CD4-positive, alpha-beta T cell treated with Interleukin-21 for 1 hour (primary cell): Measurements from ENCODE around the gene RIPPLY3.
"Not testable (repeated sequence)": the region's sequence is repeated elsewhere in the genome, so short reads cannot be mapped to it uniquely, and the experiment has no call there.

Experiments used
- DNase-seq: peaks from one replicate; pipeline ENCODE4 v3.0.0-alpha.2; 2020

RIPPLY3 gene

GRCh38 chr21:36981977-36982700, 24.4 kb upstream of the RIPPLY3 start:
- DNase-seq: no peak

- DNase-seq: peak; percentile 53
Observed at GRCh38 chr21:36985751-36986594, 20.5 kb upstream of the RIPPLY3 start.

GRCh38 chr21:36987845-36988244, 18.7 kb upstream of the RIPPLY3 start:
- DNase-seq: no peak

GRCh38 chr21:36988536-36988935, 18.0 kb upstream of the RIPPLY3 start:
- no peak for DNase-seq

GRCh38 chr21:36989199-36989698, 17.3 kb upstream of the RIPPLY3 start:
- not testable (repeated sequence) for DNase-seq

DNA sequence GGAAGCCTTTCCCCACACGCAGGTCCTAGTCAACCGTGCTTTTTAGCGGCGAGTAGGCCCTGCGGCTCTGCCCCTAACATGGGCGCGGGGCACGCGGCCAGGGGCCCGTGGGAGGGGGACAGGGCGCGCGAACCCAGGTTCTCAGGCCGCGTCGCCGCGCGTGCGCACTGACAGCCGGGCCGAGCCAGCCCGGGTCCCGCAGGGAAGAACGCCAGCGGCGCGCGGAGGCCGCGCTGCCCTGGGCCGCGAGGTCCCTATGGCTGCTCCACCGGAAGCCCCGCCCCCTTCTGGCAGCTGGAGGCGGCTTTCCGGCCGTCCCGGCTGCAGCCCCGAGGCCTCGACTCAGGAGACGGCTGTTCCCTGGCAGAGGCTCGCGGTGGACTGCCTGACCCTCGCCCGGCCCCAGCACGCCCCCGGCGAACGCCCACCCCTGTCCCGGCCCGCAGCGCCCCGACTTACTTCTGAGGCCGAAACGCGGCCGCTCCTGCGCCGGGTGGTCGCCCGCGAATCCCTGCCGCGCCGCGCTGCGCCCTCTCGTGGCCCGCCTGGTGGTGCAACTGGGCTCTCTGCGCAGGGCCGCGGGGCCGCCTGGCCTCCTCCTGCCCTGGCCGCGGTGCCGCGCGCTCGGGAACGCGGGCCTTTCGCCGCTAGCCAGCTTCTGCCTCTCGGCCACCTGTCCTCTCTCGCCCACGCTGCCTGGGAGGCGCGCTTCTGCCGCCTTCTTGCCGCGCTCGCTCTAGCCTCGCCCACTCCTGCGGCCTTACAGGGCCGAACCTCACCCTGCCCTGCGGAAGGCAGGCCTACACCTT, 16.6 kb upstream of the RIPPLY3 start:
- DNase-seq: peak; percentile 86

GRCh38 chr21:36990508-36991205, 15.8 kb upstream of the RIPPLY3 start:
- DNase-seq: no peak

GRCh38 chr21:36992671-36993070, 13.8 kb upstream of the RIPPLY3 start:
- DNase-seq: no peak

DNA sequence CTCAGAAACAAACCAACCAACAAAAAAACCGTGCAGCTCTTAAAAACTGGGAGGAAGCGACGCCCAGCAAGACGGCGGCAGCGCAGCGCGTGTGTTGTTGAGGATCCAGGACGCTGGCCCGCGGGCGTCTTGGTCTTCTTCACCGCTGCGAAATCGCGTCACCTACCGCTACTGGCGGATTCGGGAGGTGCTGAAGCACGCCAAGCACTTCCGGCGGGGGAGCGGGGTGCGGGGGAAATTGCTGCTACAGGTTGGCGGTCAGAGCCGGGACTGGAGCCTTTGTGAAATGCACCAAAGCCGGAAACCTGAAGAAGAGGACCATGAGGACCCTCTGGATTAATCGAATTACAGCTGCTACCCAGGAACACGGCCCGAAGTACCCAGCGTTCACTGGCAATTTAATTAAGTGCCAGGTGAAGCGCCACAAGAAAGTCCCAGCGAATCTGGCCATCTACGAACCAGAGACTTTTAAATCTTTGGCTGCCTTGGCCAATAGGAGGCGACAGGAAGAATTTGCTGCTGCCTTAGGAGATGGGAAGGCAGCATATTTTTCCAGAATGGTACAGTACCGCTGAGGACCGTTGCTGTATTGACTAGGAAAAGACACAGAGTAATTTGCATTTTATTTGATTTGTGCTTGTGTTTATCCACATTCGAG, 11.9 kb upstream of the RIPPLY3 start:
- peak; percentile 36 for DNase-seq

- not testable (repeated sequence) for DNase-seq
Observed at GRCh38 chr21:36995285-36995684, 11.2 kb upstream of the RIPPLY3 start.

DNA sequence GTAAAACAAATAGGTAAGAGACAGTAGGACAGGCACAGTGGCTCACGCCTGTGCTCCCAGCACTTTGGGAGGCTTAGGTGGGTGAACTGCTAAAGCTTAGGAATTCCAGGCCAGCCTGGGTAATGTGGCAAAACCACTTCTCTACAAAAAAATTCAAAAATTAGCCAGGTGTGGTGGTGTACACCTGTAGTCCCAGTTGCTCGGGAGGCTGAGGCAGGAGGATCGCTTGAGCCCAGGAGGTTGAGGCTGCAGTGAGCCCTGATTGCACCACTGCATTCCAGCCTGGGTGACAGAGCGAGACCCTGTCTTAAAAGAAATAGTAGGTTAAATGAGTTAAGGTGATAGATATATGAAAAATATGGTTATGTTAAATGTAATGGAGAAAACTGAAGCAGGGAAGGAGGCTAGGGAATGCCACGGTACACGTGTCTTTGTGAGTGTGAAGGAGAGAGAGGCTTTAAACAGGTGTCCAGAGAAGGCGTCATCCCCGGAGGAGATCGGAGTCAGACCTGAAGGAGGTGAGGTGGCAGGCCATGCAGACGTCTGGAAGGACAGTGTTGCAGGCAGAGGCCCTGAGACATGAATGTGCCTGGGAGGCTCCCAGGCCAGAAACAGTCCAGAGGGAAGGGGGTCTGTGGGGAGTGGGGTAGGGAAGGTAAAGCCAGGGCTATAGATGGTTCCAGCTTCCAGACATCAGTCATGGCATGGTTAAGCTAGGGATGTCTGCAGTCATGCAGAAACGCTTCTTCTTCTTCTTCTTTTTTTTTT, 7.2 kb upstream of the RIPPLY3 start:
- DNase-seq: no peak

DNA sequence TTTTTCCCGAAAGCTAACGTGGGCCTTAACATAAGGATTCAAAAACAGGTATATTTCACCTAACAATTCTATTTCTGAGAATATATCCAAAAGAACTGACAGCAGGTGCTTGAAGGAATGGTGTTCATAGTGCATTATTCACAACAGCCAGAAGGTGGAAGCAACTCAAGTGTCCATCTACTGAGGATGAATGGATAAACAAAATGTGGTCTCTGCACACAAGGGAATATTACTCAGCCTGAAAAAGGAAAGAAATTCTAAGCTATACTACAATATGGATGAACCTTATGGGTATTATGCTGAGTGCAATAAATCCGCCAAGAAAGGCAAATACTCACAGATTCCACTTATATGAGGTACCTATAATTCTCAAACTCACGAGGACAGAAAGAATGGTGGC, 6.1 kb upstream of the RIPPLY3 start:
- no peak for DNase-seq

DNA sequence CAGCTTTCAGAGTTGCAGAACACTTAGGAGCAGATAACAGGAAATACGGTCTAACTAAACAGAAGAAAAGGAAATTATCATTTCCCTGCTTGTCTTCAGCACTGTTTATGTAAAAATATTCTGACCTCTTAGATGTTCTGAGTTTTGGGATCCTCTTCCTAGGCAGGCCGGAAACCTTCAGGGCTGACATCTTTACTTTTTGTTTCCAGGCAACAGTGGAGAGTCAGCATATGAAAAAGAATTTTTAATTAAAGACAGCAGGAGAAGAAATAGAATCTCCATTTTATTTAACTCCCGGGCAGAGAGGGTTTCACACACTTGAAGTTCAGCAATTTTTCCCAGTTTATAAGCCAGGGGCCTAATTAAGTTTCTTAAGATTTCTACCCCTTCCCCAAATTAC, 5.1 kb upstream of the RIPPLY3 start:
- no peak for DNase-seq

DNA sequence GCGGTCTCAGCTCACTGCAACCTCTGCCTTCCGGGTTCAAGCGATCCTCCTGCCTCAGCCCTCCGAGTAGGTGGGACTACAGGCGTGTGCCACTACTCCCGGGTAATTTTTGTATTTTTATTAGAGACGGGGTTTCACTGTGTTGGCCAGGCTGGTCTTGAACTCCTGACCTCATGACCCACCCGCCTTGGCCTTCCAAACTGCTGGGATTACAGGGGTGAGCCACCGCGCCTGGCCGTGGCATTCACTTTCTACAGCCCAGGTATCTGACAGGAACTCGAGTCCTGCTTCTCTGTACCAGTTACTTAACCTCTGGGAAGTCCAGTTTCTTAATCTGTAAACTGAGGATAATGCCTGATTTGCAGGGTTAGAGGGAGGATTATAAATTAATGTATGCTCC, 3.7 kb upstream of the RIPPLY3 start:
- DNase-seq: not testable (repeated sequence)

DNA sequence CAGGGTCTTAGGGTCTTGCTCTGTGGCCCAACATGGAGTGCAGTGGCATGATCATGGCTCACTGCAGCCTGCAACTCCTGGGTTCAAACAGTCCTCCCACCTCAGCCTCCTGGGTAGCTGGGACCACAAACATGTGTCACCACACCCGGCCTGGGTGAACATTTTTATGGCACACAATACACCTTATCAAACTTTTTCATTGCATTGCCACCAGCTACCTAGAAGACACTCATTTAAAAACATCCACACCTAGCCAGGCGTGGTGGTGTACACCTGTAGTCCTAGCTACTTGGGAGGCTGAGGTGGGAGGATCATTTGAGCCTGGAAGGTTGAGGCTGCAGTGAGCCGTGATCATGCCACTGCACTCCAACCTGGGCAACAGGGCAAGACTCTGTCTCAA, 2.6 kb upstream of the RIPPLY3 start:
- DNase-seq: not testable (repeated sequence)

DNA sequence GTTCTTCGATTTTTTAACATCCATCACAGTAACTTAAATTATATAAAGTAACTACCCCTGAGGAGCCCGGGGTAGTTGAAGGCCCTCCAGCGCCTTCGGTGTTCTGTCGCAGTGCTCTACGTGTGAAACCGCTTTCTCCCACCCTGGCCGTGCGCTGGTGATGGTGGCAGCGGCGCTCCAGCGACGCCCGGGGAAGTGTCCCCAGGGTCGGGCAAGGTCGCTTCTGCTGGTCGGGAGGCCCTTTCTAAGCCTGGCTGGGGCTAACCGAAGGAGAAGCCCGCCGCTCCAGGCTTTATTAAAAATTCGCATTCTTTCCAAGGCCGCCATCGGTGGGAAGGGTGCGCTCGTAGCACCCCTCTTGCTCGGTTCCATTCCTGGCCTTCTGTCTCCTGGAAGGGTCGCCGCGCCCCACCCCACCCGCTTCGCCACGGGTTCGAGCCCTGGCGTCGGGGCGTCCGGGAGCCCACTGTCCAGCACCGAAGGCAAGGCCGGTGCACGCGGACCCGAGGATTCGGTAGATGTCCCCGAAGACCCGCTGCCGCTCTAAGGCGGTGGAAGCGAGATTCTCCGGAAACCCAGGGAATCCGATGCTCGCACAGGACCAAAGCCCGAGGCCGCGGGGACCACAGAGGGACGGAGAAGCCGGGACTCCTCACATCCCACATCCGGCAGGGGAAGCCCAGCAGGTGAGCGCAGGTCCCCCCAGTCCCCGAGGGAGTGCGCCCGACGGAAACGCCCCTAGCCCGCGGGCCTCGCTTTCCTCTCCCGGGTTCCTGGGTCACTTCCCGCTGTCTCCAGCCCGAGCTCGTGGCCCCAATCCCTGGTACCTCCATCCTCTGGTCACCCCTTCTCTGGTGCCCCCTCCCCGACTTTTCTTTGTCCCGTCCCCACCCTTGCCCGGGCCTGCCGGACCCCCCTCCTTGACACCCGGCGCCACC, 685 bp upstream of the RIPPLY3 start:
- DNase-seq: no peak

DNA sequence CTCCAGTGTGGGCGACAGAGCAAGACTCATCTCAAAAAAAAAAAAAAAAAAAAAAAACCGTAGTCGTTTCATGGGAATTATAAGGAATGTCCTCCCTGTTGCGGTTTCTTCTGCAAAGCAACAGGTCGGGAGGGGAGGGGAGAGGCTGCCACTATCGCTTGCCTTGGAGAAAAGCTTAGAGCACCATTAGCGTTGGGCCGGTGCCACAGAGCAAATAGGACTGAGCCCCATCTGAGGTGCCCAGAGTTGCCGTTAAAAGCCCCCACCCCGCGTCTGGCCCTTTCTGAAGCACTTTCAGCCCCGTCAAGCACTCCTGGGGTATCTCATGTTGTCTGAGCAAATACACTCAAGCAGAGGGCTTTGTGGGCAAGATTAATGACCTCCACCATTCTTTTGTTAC, 2.2 kb downstream of the RIPPLY3 start:
- DNase-seq: no peak

- DNase-seq: peak; percentile 78
Observed at GRCh38 chr21:37009740-37010341, 3.3 kb downstream of the RIPPLY3 start.

DNA sequence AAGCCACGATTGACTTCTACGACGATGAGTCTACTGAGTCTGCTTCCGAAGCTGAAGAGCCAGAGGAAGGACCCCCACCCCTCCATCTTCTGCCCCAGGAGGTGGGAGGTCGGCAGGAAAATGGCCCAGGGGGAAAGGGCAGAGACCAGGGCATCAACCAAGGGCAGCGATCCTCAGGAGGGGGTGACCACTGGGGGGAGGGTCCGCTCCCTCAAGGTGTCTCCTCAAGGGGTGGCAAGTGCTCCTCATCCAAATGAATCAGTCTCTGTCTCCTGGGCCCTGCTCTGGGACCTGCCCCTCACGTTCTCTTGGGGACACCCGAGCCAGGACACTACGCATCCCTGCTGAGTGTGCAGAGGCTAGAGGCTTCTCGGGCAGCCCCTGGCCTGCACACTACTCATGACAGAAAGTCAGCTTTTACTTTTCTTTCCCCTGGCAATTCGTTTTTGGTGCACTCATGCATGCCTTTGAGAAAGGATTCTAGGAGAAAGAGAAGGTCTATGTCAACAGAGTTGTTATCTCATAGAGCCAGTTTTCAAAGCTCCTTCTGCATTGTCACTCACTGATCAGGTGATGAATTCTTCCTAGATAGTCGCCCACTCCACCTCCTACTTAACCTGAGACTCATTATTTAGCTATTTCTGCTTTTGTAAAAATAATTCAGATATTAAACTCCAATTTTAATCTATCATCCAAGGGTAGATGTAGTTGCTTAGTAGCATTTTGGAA, 11.6 kb downstream of the RIPPLY3 start:
- DNase-seq: no peak
